ENCODE data around the gene FYTTD1.

FYTTD1 gene

DNA sequence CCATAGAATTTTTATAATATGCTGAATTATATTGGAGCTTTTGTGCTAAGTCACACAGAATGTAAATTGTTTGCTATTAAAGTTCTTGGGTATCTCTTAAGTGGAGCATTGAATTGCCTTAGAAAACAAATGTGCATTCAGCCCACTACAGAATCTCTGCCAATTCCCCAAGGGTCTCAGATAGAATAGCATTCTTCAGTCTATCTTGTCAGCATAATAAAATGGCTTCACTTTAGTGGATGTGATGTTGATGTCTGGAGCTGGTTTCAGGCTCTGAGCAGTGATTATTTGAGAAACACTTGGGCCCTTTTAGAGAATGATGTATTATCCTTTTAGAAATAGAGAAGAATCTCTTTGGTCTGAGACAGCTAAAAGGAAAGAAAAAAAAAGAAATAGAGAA is 86.6 kb downstream of the FYTTD1 start:
- no peak for DNase-seq (ENCODE audit: low spot score)
